Vagina (tissue), 2 donors: ENCODE results near the gene DDIT3.

Experiments
- POLR2A ChIP-seq, 2 donors: fragments of 450-650 bp; IDR thresholded peaks; one replicate each; pipeline ENCODE4 v1.6.1; 2017; ENCODE audit warnings: antibody characterized with exemption in 2 of 2, mild to moderate bottlenecking in 2 of 2, moderate library complexity in 2 of 2
- TF ChIP-seq, protein P1 (sequence below), 3 experiments: fragments of 450-650 bp in 2 of 3; fragments of 200-600 bp in 1 of 3; sonication (generic) in 1 of 3; IDR thresholded peaks; one replicate each; pipeline ENCODE4 v1.5.1; 2017 to 2019; ENCODE audit warnings: antibody characterized with exemption in 3 of 3, mild to moderate bottlenecking in 2 of 3, moderate library complexity in 2 of 3

DNA sequence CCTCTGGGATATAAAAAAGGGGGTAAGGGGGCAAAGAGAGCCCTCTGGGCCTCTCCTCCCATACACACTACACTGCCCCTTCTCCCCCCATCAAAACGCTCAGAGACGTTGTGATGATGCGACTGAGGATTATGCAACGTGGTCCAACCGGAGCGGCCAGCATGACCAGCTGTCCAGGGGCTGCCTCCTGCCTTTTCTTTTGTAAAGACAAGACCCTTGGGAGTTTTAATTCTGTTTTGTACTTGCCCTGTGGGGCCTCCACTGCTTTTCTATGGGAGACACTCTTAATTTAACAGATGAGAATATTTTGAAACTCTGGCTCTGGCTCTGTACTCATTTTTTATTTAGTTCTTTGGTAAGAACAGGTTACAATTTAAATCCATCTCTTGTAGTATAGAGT lies 9.5 kb upstream of the DDIT3 start:
- TF ChIP-seq, protein P1, sequence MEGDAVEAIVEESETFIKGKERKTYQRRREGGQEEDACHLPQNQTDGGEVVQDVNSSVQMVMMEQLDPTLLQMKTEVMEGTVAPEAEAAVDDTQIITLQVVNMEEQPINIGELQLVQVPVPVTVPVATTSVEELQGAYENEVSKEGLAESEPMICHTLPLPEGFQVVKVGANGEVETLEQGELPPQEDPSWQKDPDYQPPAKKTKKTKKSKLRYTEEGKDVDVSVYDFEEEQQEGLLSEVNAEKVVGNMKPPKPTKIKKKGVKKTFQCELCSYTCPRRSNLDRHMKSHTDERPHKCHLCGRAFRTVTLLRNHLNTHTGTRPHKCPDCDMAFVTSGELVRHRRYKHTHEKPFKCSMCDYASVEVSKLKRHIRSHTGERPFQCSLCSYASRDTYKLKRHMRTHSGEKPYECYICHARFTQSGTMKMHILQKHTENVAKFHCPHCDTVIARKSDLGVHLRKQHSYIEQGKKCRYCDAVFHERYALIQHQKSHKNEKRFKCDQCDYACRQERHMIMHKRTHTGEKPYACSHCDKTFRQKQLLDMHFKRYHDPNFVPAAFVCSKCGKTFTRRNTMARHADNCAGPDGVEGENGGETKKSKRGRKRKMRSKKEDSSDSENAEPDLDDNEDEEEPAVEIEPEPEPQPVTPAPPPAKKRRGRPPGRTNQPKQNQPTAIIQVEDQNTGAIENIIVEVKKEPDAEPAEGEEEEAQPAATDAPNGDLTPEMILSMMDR (IDR thresholded peaks at IDR 0.05), result no peak
- no peak for TF ChIP-seq POLR2A (IDR thresholded peaks at IDR 0.05)
